GM19238 (cell line): ENCODE data around the gene SNRNP40.
"Not testable (repeated sequence)": the region's sequence is repeated elsewhere in the genome, so short reads cannot be mapped to it uniquely, and the experiment has no call there.

Experiments used
- DNase-seq: peaks from one replicate; pipeline ENCODE4 v3.0.0; 2011; ENCODE audit warnings: low spot score; ENCODE audit not compliant: insufficient read length

The SNRNP40 gene

GRCh38 chr1:31287791-31288190 lies 8.8 kb downstream of the SNRNP40 start:
- DNase-seq: not testable (repeated sequence)

- not testable (repeated sequence) for DNase-seq
Observed at GRCh38 chr1:31282426-31282825, 14.2 kb downstream of the SNRNP40 start.

GRCh38 chr1:31273619-31274018 lies 23.0 kb downstream of the SNRNP40 start:
- no peak for DNase-seq

DNA sequence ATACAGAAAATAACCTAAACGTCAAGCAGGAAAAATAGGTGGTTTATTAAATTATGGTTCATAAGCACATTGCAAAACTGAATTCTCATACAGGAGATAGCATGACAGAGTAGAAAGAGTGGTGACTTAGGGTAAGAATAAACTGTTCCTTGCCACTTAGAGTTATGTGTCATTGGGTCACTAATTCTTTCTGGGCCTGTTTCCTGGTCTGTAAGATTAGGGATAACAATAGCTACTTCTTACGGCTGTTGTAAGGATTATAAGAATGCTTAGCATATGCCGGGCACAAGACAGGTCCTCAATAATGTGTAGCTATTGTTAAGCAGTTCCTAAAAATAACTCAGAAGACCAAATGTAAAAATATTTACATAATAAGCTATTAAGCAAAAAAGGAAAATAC lies 24.2 kb downstream of the SNRNP40 start:
- no peak for DNase-seq

- no peak for DNase-seq
Observed at GRCh38 chr1:31266547-31266946, 30.0 kb downstream of the SNRNP40 start.

- no peak for DNase-seq
Observed at GRCh38 chr1:31264790-31265386, 31.7 kb downstream of the SNRNP40 start.

DNA sequence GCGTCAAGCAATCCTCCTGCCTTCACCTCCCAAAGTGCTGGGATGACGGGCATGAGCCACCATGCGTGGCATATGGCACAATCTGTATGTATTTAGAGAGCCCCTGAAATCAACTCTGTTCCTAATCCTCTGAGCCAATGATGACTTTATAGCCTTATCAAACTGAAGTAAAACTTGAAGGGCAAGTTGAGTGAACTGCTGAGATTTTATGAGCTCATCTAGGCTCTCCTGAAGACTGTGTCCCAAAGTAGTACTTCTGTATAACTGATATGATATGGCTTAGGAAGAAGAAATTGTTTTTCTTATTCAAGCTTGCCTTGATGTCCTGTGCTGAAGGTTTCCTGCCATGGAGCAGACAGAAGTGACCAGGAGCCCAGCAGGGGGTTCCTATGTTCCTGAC lies 33.2 kb downstream of the SNRNP40 start:
- DNase-seq: no peak

- DNase-seq: not testable (repeated sequence)
Observed at GRCh38 chr1:31262393-31262792, 34.2 kb downstream of the SNRNP40 start.

GRCh38 chr1:31261916-31262315 lies 34.7 kb downstream of the SNRNP40 start:
- DNase-seq: no peak

DNA sequence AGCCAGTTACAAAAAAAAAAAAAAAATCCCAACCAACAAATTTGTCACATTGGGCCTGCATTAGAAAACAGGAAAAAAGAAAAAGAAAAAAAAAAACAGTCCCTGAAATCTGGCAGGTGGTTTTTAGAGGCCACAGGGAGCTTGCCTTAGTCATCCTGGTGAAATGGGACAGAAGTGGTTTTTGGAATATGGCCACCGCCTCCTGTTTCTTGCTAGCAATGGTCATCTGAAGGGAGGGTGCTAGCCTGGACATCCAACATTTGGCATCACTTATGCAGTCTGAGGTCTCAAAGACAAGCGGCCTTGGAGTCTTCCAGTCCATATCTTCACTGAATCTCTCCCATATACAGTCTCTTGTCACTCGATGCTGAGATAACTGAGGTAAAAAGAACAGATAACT lies 36.8 kb downstream of the SNRNP40 start:
- DNase-seq: no peak

DNA sequence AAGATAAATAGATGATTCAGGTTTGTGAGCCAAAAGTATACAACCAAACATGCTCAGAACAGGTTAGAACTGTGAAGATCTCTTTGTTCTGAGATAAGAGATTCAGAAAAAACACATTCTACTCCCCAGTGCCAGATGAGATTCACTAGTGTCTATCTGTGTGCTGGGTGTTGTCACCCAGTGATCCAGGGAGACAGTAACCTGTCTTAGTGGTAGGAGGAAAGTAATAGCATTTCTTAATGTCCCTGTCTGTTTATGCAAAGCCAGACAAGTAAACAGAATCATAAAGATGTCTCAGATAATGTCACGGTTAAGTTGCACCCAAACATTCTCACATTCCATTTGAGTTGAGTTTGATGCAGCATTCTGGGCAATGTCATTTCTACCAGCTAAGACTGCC lies 38.0 kb downstream of the SNRNP40 start:
- DNase-seq: no peak

GRCh38 chr1:31257213-31257612 lies 39.4 kb downstream of the SNRNP40 start:
- DNase-seq: no peak

- DNase-seq: no peak
Observed at GRCh38 chr1:31249854-31250253, 46.7 kb downstream of the SNRNP40 start.

DNA sequence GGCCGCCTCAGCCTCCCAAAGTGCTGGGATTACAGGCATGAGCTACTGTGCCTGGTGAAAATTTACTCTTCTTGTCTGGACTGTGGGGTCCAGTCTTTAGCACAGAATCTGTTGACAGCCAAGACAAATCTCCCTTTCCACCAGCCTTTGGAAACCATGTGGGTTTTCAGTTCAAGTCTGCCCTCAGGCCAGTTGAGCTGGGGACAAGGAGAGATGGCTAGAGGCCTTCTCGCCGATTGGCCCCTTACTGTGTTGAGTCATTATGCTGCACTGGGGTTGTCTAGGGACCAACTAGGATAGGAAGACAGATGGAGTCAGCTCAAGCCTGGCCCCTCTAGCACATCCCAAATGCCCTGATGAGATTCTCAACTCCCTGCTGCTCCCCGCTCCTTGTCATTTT lies 48.3 kb downstream of the SNRNP40 start:
- no peak for DNase-seq

DNA sequence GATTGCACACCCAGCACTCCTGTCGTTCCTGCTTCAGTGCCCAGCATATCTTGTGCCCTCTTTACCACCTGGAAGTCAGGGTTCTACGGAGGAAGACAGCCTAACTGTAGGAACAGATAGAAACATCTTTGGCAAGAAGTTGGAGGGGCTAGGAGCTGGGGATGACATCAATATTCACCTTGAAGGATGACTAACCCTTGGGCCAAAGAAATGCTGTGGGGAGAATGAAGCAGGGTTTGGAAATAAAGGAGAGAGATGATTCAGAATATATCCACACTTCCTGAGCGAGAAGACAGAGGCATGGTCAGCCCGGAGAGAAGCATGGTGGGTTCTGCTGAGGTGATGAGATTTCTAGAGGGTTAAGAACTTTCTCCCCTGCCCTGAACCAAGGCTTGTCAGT lies 52.3 kb downstream of the SNRNP40 start:
- DNase-seq: no peak

GRCh38 chr1:31243501-31244286 lies 52.9 kb downstream of the SNRNP40 start:
- no peak for DNase-seq

DNA sequence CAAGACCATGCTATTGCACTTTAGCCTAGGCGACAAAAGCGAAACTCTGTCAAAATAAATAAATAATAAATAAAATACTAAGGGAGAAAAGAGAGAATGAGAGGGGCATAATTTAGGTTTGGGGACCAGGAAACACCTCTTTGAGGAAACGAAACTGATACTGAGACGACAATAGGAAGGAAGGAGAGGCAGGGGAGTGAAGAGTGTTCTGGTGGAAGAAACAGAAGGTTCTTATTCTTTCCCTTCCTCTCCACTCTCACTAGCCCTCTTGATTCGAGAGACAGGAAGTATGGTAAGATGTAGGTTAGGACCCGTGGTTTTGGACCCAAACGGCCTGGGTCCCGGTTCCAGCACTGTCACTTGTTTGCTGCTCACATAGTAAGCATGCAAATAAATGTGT lies 55.3 kb downstream of the SNRNP40 start:
- DNase-seq: no peak

- no peak for DNase-seq
Observed at GRCh38 chr1:31239653-31240241, 56.8 kb downstream of the SNRNP40 start, which contains the start of gene NKAIN1. Gene NKAIN1, minus strand, starts transcription at chr1:31239887. Its CDS starts 340 bp downstream, at chr1:31239547.

GRCh38 chr1:31238986-31239613 lies 57.5 kb downstream of the SNRNP40 start:
- DNase-seq: no peak

GRCh38 chr1:31238612-31238985 lies 58.0 kb downstream of the SNRNP40 start:
- DNase-seq: no peak

- no peak for DNase-seq
Observed at GRCh38 chr1:31234870-31235269, 61.7 kb downstream of the SNRNP40 start.

- no peak for DNase-seq
Observed at GRCh38 chr1:31234123-31234708, 62.4 kb downstream of the SNRNP40 start.
